ENCODE data around the gene C20orf96. TPM values are rescaled to one million over a fixed set of nuclear protein-coding genes. Genes with fewer than 3 reads are reported as not detected.

Gene C20orf96
- total and polyA plus RNA-seq, 2 donors (not counting 1 experiment from before 2014, with no cell fraction given), result 4.7 to 7.5 TPM

DNA sequence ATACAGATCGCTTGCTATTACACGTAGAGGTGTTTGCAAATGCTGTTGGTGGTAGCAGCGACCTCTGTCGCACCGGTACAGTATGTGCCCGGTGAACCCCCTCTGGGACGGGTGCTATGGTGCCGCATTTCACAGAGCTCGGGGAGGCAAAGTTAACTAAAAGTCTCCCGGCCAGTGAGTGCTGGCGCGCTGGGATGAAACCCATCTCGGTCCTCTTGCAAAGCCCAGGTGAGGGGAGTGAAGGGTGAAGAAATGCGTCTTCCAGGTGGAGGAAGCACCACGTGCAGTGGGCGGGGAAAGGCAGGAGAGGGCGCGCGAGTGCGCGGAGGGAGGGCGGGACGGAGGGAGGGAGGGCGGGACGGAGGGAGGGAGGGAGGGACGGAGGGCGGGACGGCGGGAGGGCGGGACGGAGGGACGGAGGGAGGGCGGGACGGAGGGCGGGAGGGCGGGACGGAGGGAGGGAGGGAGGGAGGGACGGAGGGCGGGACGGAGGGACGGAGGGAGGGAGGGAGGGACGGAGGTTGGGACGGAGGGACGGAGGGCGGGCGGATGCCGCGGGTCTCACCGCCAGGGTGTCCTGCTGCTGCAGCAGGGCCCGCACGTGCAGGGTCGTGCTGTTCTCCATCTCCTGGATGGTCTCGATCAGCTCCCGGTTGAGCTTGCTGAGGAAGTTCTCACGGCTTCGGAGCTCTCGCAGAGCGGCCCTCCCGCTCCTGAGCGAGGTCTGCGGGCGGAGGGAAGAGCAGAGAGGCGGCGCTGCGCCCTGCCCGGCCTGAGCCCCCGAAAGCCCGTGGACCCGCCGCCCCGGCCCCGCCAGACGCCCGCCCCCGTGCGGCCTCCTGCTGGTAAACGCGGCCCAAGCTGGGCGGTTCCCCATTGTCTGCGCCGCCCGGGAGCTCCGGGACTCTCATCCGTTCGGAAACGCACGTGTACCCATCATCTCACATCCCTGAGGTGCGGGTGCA is 11.7 kb downstream of the C20orf96 start:
- CTCF ChIA-PET, result interaction anchor here (0.8 to 1.2 kb wide), 3 partner anchors 9 to 13 kb away, joined by 3 to 5 read pairs (median 4); no protein-coding TSS in a partner anchor
- H3K4me1 Mint-ChIP-seq, result peaks cover 4% of the 10 kb centered on the region
- no peaks in the 10 kb centered on the region for H3K9me3 ChIP-seq (ENCODE audit: control extremely low read depth in 1 of 3, control insufficient read depth in 2 of 3, insufficient read depth in 1 of 3, low read length in 2 of 3)
- peak overlapping the region; percentile 12 for H3K4me2 ChIP-seq (replicated peaks; ENCODE audit: low read depth, low read length, poor library complexity, severe bottlenecking)
- no peak overlapping the region for H2AFZ ChIP-seq (ENCODE audit: insufficient read depth, low read depth, low read length, poor library complexity, severe bottlenecking)
- H3K27ac Mint-ChIP-seq, result no peak overlapping the region
- no peaks in the 10 kb centered on the region for H3K79me2 ChIP-seq (ENCODE audit: control insufficient read depth, insufficient read depth, low read length)
- intact Hi-C loops (cut with micrococcal nuclease), result no loop called here
- H3K36me3 ChIP-seq (replicated peaks in 1 of 2; ENCODE audit: control extremely low read depth in 1 of 2, control insufficient read depth in 1 of 2, extremely low read depth in 1 of 2, insufficient read depth in 2 of 2, low read length in 1 of 2), result peaks cover 0 to 13% of the 10 kb centered on the region in 2 experiments
- no peaks in the 10 kb centered on the region for H3K27me3 Mint-ChIP-seq
- no peaks in the 10 kb centered on the region for H3K9me3 Mint-ChIP-seq (ENCODE audit: insufficient read depth)
- H4K20me1 ChIP-seq (ENCODE audit: control insufficient read depth, insufficient read depth, low read length, poor library complexity, severe bottlenecking), result no peaks in the 10 kb centered on the region
- POLR2A ChIA-PET, result no interaction called here
- WGBS (ENCODE audit: insufficient coverage), result 98% methylated on average over 52 of the region's 88 CpGs
- no peak overlapping the region for H3K4me3 Mint-ChIP-seq
- ATAC-seq (ENCODE audit: low read depth) (no peak), DNase-seq (no peak)
- H3K4me1 ChIP-seq (ENCODE audit: control insufficient read depth in 2 of 2, insufficient read depth in 2 of 2, low read length in 2 of 2), result no peaks in the 10 kb centered on the region
- TF ChIP-seq, protein P1, sequence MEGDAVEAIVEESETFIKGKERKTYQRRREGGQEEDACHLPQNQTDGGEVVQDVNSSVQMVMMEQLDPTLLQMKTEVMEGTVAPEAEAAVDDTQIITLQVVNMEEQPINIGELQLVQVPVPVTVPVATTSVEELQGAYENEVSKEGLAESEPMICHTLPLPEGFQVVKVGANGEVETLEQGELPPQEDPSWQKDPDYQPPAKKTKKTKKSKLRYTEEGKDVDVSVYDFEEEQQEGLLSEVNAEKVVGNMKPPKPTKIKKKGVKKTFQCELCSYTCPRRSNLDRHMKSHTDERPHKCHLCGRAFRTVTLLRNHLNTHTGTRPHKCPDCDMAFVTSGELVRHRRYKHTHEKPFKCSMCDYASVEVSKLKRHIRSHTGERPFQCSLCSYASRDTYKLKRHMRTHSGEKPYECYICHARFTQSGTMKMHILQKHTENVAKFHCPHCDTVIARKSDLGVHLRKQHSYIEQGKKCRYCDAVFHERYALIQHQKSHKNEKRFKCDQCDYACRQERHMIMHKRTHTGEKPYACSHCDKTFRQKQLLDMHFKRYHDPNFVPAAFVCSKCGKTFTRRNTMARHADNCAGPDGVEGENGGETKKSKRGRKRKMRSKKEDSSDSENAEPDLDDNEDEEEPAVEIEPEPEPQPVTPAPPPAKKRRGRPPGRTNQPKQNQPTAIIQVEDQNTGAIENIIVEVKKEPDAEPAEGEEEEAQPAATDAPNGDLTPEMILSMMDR (IDR thresholded peaks at IDR 0.05), result no peak
- no peak for TF ChIP-seq EZH2 (IDR thresholded peaks at IDR 0.05; ENCODE audit: borderline replicate concordance, insufficient read depth, low read depth, low read length, poor library complexity, severe bottlenecking)
- no peak overlapping the region for H3K27ac ChIP-seq (ENCODE audit: low read length in 2 of 2)
- no peak overlapping the region for H3K4me3 ChIP-seq (ENCODE audit: control extremely low read depth in 1 of 5, extremely low read depth in 1 of 5, insufficient read depth in 1 of 5, low read depth in 2 of 5, low read length in 4 of 5)
- H3K9ac ChIP-seq (ENCODE audit: low read length), result no peak overlapping the region
- no peaks in the 10 kb centered on the region for H3K27me3 ChIP-seq (replicated peaks in 1 of 4; ENCODE audit: control extremely low read depth in 1 of 4, control insufficient read depth in 3 of 4, insufficient read depth in 4 of 4, low read length in 3 of 4)

GRCh38 chr20:278181-278580 is 12.4 kb downstream of the C20orf96 start:
- H3K4me2 ChIP-seq (replicated peaks; ENCODE audit: low read depth, low read length, poor library complexity, severe bottlenecking), result no peak overlapping the region
- CTCF ChIA-PET, result interaction anchor here (1.2 kb wide), 1 partner anchor 12 kb away, joined by 4 read pairs; no protein-coding TSS in a partner anchor
- H3K9me3 ChIP-seq (ENCODE audit: control extremely low read depth in 1 of 3, control insufficient read depth in 2 of 3, insufficient read depth in 1 of 3, low read length in 2 of 3), result no peaks in the 10 kb centered on the region
- no peak overlapping the region for H3K4me3 ChIP-seq (ENCODE audit: control extremely low read depth in 1 of 5, extremely low read depth in 1 of 5, insufficient read depth in 1 of 5, low read depth in 2 of 5, low read length in 4 of 5)
- ATAC-seq (ENCODE audit: low read depth), result no peak
- no peak overlapping the region for H3K9ac ChIP-seq (ENCODE audit: low read length)
- no peaks in the 10 kb centered on the region for H3K4me1 ChIP-seq (ENCODE audit: control insufficient read depth in 2 of 2, insufficient read depth in 2 of 2, low read length in 2 of 2)
- H3K36me3 ChIP-seq (replicated peaks in 1 of 2; ENCODE audit: control extremely low read depth in 1 of 2, control insufficient read depth in 1 of 2, extremely low read depth in 1 of 2, insufficient read depth in 2 of 2, low read length in 1 of 2), result peaks cover 0 to 13% of the 10 kb centered on the region in 2 experiments
- intact Hi-C loops (cut with micrococcal nuclease), result no loop called here
- POLR2A ChIA-PET, result no interaction called here
- Mint-ChIP-seq H3K4me1 (peaks cover 4% of the 10 kb centered on the region), H3K27ac (no peak overlapping the region), H3K27me3 (no peaks in the 10 kb centered on the region), H3K9me3 (ENCODE audit: insufficient read depth) (no peaks in the 10 kb centered on the region), H3K4me3 (no peak overlapping the region)
- H3K27me3 ChIP-seq (replicated peaks in 1 of 4; ENCODE audit: control extremely low read depth in 1 of 4, control insufficient read depth in 3 of 4, insufficient read depth in 4 of 4, low read length in 3 of 4), result no peaks in the 10 kb centered on the region
- H2AFZ ChIP-seq (ENCODE audit: insufficient read depth, low read depth, low read length, poor library complexity, severe bottlenecking), result no peak overlapping the region
- no peak overlapping the region for H3K27ac ChIP-seq (ENCODE audit: low read length in 2 of 2)
- no peak for TF ChIP-seq EZH2 (IDR thresholded peaks at IDR 0.05; ENCODE audit: borderline replicate concordance, insufficient read depth, low read depth, low read length, poor library complexity, severe bottlenecking)
- TF ChIP-seq, protein P1 (IDR thresholded peaks at IDR 0.05), result no peak
- 100% methylated on average over 3 of the region's 5 CpGs for WGBS (ENCODE audit: insufficient coverage)
- no peaks in the 10 kb centered on the region for H4K20me1 ChIP-seq (ENCODE audit: control insufficient read depth, insufficient read depth, low read length, poor library complexity, severe bottlenecking)
- no peaks in the 10 kb centered on the region for H3K79me2 ChIP-seq (ENCODE audit: control insufficient read depth, insufficient read depth, low read length)
- DNase-seq, result no peak
